ENCODE measurements around the gene LRRC32. TPM values are rescaled to one million over a fixed set of nuclear protein-coding genes. Genes with fewer than 3 reads are reported as not detected.

LRRC32 gene
- total RNA-seq, 1 experiment from 2014 or later = 0.46 TPM

DNA sequence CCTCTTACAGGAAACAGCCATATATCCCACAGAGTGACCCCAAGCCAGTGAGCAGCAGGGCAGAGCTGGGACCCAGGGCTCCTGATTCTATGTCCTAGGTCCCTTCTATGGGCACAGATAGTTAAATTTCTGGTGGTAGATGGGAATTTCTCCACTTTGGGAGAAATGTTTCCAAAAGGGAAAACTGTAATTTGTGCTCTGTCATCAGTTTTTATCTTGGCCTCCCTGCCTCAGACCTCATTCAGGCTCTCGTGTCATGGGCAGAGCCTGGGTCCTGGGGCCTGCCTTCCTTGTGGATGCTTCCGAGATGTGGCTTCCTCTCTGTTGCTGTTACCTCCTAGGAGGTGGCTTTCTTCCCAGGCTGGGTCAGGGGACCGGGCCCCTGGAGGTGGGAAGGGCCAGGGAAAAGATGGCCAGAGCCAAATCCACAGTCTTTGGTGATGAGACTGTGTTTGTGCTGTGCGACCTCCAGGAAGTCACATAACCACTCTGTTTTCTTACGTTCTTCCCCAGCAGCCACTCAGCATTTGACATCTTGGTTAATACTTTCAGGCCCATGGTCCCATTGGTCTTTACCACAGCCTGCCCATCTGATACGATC lies 8.6 kb downstream of the LRRC32 start:
- Histone ChIP-seq H2AFZ (ENCODE audit: low read length) (no peak overlapping the region), H3K4me2 (ENCODE audit: insufficient read depth, insufficient read length, low read length) (no peak overlapping the region), H3K4me1 (ENCODE audit: insufficient read depth, low read length) (no peaks in the 10 kb centered on the region), H3K79me1 (ENCODE audit: insufficient read depth, low read depth, low read length, poor library complexity, severe bottlenecking) (no peaks in the 10 kb centered on the region), H3K56ac (ENCODE audit: insufficient read length, low read depth, low read length) (no peak overlapping the region), H3K27me3 (ENCODE audit: insufficient read depth, low read length) (no peaks in the 10 kb centered on the region), H3K14ac (ENCODE audit: insufficient read depth, low read length) (no peak overlapping the region), H2BK5ac (ENCODE audit: insufficient read length, low read length) (no peak overlapping the region), H4K20me1 (ENCODE audit: control insufficient read depth, insufficient read depth, insufficient read length) (no peaks in the 10 kb centered on the region), H3K9me3 (ENCODE audit: control insufficient read depth, low read depth, low read length) (no peaks in the 10 kb centered on the region), H2BK20ac (ENCODE audit: low read depth, low read length, poor library complexity, severe bottlenecking) (no peak overlapping the region), H3T11ph (ENCODE audit: low read length) (no peak overlapping the region), H2BK15ac (ENCODE audit: low read depth, low read length) (no peak overlapping the region), H3K9ac (ENCODE audit: extremely low read depth, insufficient read length, low read length) (no peak overlapping the region), H3K79me2 (ENCODE audit: insufficient read depth, low read length) (no peaks in the 10 kb centered on the region), H3K4ac (ENCODE audit: low read depth, low read length) (no peak overlapping the region), H2BK12ac (ENCODE audit: insufficient read length, low read depth, low read length) (no peak overlapping the region), H2AK5ac (ENCODE audit: insufficient read length, low read length) (no peak overlapping the region), H2BK120ac (ENCODE audit: low read depth, low read length, poor library complexity, severe bottlenecking) (no peak overlapping the region), H4K8ac (replicated peaks; ENCODE audit: insufficient read length, low read depth, low read length) (no peak overlapping the region), H3K18ac (ENCODE audit: insufficient read length, low read depth, low read length) (no peak overlapping the region), H3K23me2 (ENCODE audit: insufficient read length, low read depth, low read length, poor library complexity, severe bottlenecking) (no peaks in the 10 kb centered on the region), H4K91ac (ENCODE audit: insufficient read length, low read depth, low read length) (no peak overlapping the region), H3K27ac (ENCODE audit: insufficient read length, low read depth, low read length) (no peak overlapping the region), H3K23ac (ENCODE audit: insufficient read length, low read depth, low read length) (no peak overlapping the region), H4K5ac (ENCODE audit: insufficient read length, low read depth, low read length) (no peak overlapping the region)
- DNase-seq = no peak
- H3K27ac Mint-ChIP-seq = no peak overlapping the region
- TF ChIP-seq, protein P1, sequence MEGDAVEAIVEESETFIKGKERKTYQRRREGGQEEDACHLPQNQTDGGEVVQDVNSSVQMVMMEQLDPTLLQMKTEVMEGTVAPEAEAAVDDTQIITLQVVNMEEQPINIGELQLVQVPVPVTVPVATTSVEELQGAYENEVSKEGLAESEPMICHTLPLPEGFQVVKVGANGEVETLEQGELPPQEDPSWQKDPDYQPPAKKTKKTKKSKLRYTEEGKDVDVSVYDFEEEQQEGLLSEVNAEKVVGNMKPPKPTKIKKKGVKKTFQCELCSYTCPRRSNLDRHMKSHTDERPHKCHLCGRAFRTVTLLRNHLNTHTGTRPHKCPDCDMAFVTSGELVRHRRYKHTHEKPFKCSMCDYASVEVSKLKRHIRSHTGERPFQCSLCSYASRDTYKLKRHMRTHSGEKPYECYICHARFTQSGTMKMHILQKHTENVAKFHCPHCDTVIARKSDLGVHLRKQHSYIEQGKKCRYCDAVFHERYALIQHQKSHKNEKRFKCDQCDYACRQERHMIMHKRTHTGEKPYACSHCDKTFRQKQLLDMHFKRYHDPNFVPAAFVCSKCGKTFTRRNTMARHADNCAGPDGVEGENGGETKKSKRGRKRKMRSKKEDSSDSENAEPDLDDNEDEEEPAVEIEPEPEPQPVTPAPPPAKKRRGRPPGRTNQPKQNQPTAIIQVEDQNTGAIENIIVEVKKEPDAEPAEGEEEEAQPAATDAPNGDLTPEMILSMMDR (conservative IDR thresholded peaks at IDR 0.05) = no peak
- no peaks in the 10 kb centered on the region for H3K36me3 Mint-ChIP-seq (ENCODE audit: insufficient read depth in 1 of 3, low read depth in 3 of 3)
- WGBS (ENCODE audit: extremely low coverage, insufficient read length, low lambda C conversion rate) = no CpG with 5 or more reads among the region's 6 CpGs
- H3K4me3 Mint-ChIP-seq = no peak overlapping the region
- no peaks in the 10 kb centered on the region for H3K9me3 Mint-ChIP-seq
- H3K27me3 Mint-ChIP-seq (ENCODE audit: low read depth) = peaks cover 3% of the 10 kb centered on the region; the same call in 1 of the 2 replicates
- peaks cover 5 to 24% of the 10 kb centered on the region in 2 experiments for H3K4me1 Mint-ChIP-seq

All from H9 (cell line).